MCF 10A (cell line): Measurements from ENCODE around the gene HPCAL1. TPM values are rescaled to one million over a fixed set of nuclear protein-coding genes. Genes with fewer than 3 reads are reported as not detected.
A peak's percentile ranks its signal among the peaks of the same experiment; 100 is the strongest.

Experiments used
- BruUV-seq: library from RNA; stranded (reverse); fragments of 400-500 nt; replicated peaks from 2 replicates; lab custom pipeline; 2021; lab: Mats Ljungman, UMichigan
- CTCF ChIA-PET: fragments of 300-600 bp; sonication (Branson Sonifier 250); formaldehyde crosslinking; extraction: SDS; loops from one replicate; lab custom pipeline; 2021; ENCODE audit warnings: antibody characterized with exemption, inconsistent platforms; lab: Yijun Ruan, JAX
- POLR2A ChIA-PET: fragments of 300-600, 350-650 bp; sonication (Branson Sonifier 250); formaldehyde crosslinking; extraction: SDS; loops from one replicate; lab custom pipeline; 2020; ENCODE audit warnings: antibody characterized with exemption, inconsistent platforms; lab: Yijun Ruan, JAX
- DNase-seq: peaks from one replicate; pipeline ENCODE4 v3.0.0-alpha.2; 2018; ENCODE audit not compliant: unreplicated experiment
- H3K27ac Mint-ChIP-seq: one replicate; pipeline ENCODE4 v1.8.0; 2022; ENCODE audit warnings: mild to moderate bottlenecking, low read depth, mixed read lengths; ENCODE audit not compliant: unreplicated experiment
- H3K27me3 Mint-ChIP-seq: one replicate; pipeline ENCODE4 v1.8.0; 2022; ENCODE audit warnings: mixed read lengths; ENCODE audit not compliant: insufficient read depth, unreplicated experiment
- H3K36me3 Mint-ChIP-seq: one replicate; pipeline ENCODE4 v1.8.0; 2022; ENCODE audit warnings: mild to moderate bottlenecking, moderate library complexity, mixed read lengths; ENCODE audit not compliant: insufficient read depth, unreplicated experiment
- H3K4me1 Mint-ChIP-seq: one replicate; pipeline ENCODE4 v1.8.0; 2022; ENCODE audit warnings: mixed read lengths; ENCODE audit not compliant: insufficient read depth, unreplicated experiment
- H3K4me3 Mint-ChIP-seq: one replicate; pipeline ENCODE4 v1.8.0; 2022; ENCODE audit warnings: mild to moderate bottlenecking, moderate library complexity, mixed read lengths; ENCODE audit not compliant: unreplicated experiment
- H3K9me3 Mint-ChIP-seq: one replicate; pipeline ENCODE4 v1.8.0; 2022; ENCODE audit warnings: mixed read lengths; ENCODE audit not compliant: unreplicated experiment
- intact Hi-C: fragments of 100-400 bp; cut with micrococcal nuclease; formaldehyde crosslinking; loops from 2 replicates; pipeline ENCODE4 v1.14.1; 2022
- total RNA-seq: library from RNA; stranded (reverse); gene quantifications from 2 replicates; pipeline ENCODE4 v1.2.3, GENCODE V29; 2022
- TF ChIP-seq, protein P1 (sequence below): fragments of 200-600 bp; IDR thresholded peaks from one replicate; pipeline ENCODE4 v1.8.0; 2022; ENCODE audit warnings: antibody characterized with exemption, mild to moderate bottlenecking; ENCODE audit not compliant: unreplicated experiment

HPCAL1 gene
- total RNA-seq, 1 experiment from 2014 or later: 144 TPM

DNA sequence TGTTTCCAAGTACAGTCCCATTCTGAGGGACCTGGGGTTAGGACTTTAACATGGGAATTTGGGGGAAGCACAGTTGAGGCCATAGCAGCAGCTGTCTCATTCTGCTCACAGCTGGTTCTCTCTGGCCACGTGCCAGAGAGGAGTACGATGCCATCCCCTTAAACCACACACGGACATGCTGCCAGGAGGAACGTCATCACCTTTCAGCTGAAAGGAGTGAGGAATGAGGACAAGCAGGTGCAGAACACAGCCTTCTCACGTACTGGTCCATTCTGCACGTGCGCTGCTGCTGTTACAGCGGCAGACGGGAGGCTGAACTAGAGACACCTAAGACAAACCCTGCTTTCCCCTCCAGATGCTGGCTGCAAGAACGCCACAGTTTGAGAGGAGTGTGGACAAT, 111.9 kb downstream of the HPCAL1 start:
- no peaks in the 10 kb centered on the region for H3K27me3 Mint-ChIP-seq
- no peaks in the 10 kb centered on the region for H3K9me3 Mint-ChIP-seq
- DNase-seq: peak; percentile 43
- no peak overlapping the region for H3K4me3 Mint-ChIP-seq
- intact Hi-C loops: no loop called here
- peaks cover 43% of the 10 kb centered on the region for H3K36me3 Mint-ChIP-seq
- H3K27ac Mint-ChIP-seq: peak overlapping the region; percentile 66
- ChIA-PET CTCF (interaction anchor here (0.6 to 3.8 kb wide), 4 partner anchors 21 to 272 kb away, joined by 3 to 22 read pairs (median 6); no protein-coding TSS in a partner anchor), POLR2A (interaction anchor here (0.8 kb wide), 1 partner anchor 21 kb away, joined by 3 read pairs; no protein-coding TSS in a partner anchor)
- BruUV-seq: no TSS peak
- peaks cover 19% of the 10 kb centered on the region for H3K4me1 Mint-ChIP-seq
- TF ChIP-seq, protein P1, sequence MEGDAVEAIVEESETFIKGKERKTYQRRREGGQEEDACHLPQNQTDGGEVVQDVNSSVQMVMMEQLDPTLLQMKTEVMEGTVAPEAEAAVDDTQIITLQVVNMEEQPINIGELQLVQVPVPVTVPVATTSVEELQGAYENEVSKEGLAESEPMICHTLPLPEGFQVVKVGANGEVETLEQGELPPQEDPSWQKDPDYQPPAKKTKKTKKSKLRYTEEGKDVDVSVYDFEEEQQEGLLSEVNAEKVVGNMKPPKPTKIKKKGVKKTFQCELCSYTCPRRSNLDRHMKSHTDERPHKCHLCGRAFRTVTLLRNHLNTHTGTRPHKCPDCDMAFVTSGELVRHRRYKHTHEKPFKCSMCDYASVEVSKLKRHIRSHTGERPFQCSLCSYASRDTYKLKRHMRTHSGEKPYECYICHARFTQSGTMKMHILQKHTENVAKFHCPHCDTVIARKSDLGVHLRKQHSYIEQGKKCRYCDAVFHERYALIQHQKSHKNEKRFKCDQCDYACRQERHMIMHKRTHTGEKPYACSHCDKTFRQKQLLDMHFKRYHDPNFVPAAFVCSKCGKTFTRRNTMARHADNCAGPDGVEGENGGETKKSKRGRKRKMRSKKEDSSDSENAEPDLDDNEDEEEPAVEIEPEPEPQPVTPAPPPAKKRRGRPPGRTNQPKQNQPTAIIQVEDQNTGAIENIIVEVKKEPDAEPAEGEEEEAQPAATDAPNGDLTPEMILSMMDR: no peak

DNA sequence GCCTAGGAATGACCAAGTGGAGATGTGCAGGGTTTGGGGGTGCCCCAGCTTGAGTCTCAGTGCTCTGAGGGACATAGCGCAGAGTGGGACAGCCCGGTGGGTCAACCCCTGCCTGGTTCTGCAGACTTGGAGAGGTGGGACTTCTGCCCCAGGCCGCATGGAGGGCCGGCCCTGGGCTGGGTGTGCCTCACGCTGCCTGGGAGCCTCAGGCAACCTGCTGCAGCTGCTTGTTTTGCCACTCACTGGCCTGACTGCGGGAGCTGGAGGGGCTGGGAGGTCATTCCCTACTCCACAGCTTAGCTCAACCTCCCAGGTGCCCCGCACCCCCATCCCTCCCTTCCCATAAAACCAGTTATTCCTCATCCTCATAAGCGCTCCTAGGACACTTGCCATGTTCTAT, 112.3 kb downstream of the HPCAL1 start:
- DNase-seq: no peak
- intact Hi-C loops: no loop called here
- no TSS peak for BruUV-seq
- ChIA-PET POLR2A (interaction anchor here (0.8 kb wide), 1 partner anchor 21 kb away, joined by 3 read pairs; no protein-coding TSS in a partner anchor), CTCF (interaction anchor here (0.6 to 3.8 kb wide), 4 partner anchors 20 to 297 kb away, joined by 3 to 22 read pairs (median 6); no protein-coding TSS in a partner anchor)
- peaks cover 19% of the 10 kb centered on the region for H3K4me1 Mint-ChIP-seq
- H3K27me3 Mint-ChIP-seq: no peaks in the 10 kb centered on the region
- TF ChIP-seq, protein P1: no peak
- H3K9me3 Mint-ChIP-seq: no peaks in the 10 kb centered on the region
- H3K27ac Mint-ChIP-seq: no peak overlapping the region
- H3K4me3 Mint-ChIP-seq: no peak overlapping the region
- H3K36me3 Mint-ChIP-seq: peaks cover 42% of the 10 kb centered on the region

DNA sequence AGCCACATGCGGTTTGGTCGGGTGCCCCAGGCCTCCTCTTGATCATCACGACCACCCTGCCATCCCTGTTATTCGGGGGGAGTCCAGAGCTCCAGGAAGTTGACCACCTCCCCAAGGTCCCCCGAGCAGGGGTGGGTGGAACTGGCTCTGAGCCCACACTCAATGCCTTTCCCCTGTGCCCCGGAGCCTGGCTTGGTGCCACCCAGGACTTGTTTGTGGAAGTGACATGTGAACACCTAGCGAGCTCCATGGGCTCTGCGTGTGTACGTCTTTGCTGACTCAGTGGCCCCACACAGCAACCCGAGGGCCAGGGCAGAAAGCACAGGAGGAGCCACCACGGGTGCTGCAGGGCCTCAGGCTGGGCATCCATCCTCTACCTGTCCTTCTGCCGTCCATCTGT, 112.9 kb downstream of the HPCAL1 start:
- Mint-ChIP-seq H3K4me3 (no peak overlapping the region), H3K9me3 (no peaks in the 10 kb centered on the region), H3K27me3 (no peaks in the 10 kb centered on the region), H3K27ac (no peak overlapping the region), H3K4me1 (peaks cover 19% of the 10 kb centered on the region), H3K36me3 (peaks cover 42% of the 10 kb centered on the region)
- no peak for DNase-seq
- TF ChIP-seq, protein P1: no peak
- ChIA-PET POLR2A (interaction anchor here (0.6 kb wide), 1 partner anchor 246 kb away, joined by 4 read pairs; no protein-coding TSS in a partner anchor), CTCF (interaction anchor here (0.7 to 3.8 kb wide), 5 partner anchors 20 to 330 kb away, joined by 3 to 22 read pairs (median 4); no protein-coding TSS in a partner anchor)
- BruUV-seq: no TSS peak
- intact Hi-C loops: no loop called here

DNA sequence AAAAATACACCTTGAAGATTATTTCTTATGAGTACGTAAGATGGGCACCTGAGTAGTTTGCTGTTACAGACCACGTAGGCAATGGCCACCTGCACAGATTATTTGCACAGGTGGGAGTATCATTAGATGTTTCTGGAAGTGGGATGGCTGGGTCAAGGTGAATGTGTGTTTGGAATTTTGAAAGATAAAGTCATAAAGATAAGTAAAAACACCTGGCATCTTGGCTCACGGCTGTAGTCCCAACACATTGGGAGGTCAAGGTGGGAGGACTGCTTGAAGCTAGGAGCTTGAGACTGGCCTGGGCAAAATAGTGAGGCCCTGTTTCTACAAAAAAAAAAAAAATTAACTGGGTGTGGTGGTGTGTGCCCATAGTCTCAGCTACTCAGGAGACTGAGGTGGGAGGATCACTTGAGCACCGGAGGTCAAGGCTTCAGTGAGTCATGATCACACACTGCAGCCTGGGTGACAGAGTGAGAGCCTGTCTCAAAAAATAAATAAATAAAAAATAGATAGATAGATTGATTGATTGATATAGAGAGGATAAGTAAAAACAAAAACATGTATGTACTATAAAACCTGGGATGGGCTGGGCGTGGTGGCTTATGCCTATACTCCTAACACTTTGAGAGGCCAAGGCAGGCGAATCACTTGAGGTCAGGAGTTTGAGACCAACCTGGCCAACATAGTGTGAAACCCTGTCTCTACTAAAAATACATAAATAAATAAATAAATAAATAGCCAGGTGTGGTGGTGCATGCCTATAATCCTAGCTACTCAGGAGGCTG, 115.0 kb downstream of the HPCAL1 start:
- Mint-ChIP-seq H3K4me1 (peaks cover 19% of the 10 kb centered on the region), H3K27me3 (no peaks in the 10 kb centered on the region), H3K36me3 (peaks cover 40% of the 10 kb centered on the region), H3K27ac (no peak overlapping the region), H3K9me3 (no peaks in the 10 kb centered on the region), H3K4me3 (no peak overlapping the region)
- POLR2A ChIA-PET: interaction anchor here (0.6 to 1.2 kb wide), 3 partner anchors 12 to 199 kb away, joined by 3 to 6 read pairs (median 3); no protein-coding TSS in a partner anchor
- BruUV-seq: no TSS peak
- DNase-seq: no peak
- intact Hi-C loops: no loop called here
- CTCF ChIA-PET: interaction anchor here (0.6 to 5.9 kb wide), 6 partner anchors 9 to 294 kb away, joined by 3 to 42 read pairs (median 4); no protein-coding TSS in a partner anchor
- TF ChIP-seq, protein P1: no peak
